Keratinocyte (primary cell): ENCODE results near the gene RET. TPM values are rescaled to one million over a fixed set of nuclear protein-coding genes. Genes with fewer than 3 reads are reported as not detected.
A peak's percentile ranks its signal among the peaks of the same experiment; 100 is the strongest.

Experiments
- DNase-seq: peaks from one replicate; pipeline ENCODE4 v3.0.0-alpha.2; 2011; ENCODE audit warnings: low read depth, missing footprints, low spot score
- FAIRE-seq: peaks from 2 replicates; lab custom pipeline; 2011; peaks lifted over from hg19 to GRCh38; lab: Jason Lieb, UNC
- H2AFZ ChIP-seq: 2 replicates; pipeline ENCODE4 v1.6.0; 2012; ENCODE audit warnings: low read length, control low read depth, inconsistent platforms; ENCODE audit not compliant: control insufficient read depth
- H3K27ac ChIP-seq: 2 replicates; pipeline ENCODE4 v1.5.1; 2011; ENCODE audit warnings: low read length; ENCODE audit not compliant: control insufficient read depth, insufficient read depth
- H3K27me3 ChIP-seq: 3 replicates; pipeline ENCODE4 v1.6.0; 2011; ENCODE audit warnings: low read length; ENCODE audit not compliant: control insufficient read depth, insufficient read depth; ENCODE audit errors: extremely low read depth
- H3K36me3 ChIP-seq, 2 experiments: 2 replicates in 1 of 2; 3 replicates in 1 of 2; pipeline ENCODE4 v1.5.1; 2011; ENCODE audit warnings: low read length in 2 of 2, mild to moderate bottlenecking in 1 of 2; ENCODE audit not compliant: control insufficient read depth in 2 of 2, insufficient read depth in 2 of 2; ENCODE audit errors: extremely low read depth in 1 of 2
- H3K4me1 ChIP-seq: 3 replicates; pipeline ENCODE4 v1.5.1; 2011; ENCODE audit warnings: low read length; ENCODE audit not compliant: control insufficient read depth, insufficient read depth; ENCODE audit errors: extremely low read depth
- H3K4me2 ChIP-seq: 3 replicates; pipeline ENCODE4 v1.6.0; 2011; ENCODE audit warnings: low read depth, low read length; ENCODE audit not compliant: control insufficient read depth, insufficient read depth; ENCODE audit errors: extremely low read depth
- H3K4me3 ChIP-seq, 3 experiments: fragments of 200-600 bp in 1 of 3; sonication (generic) in 1 of 3; 2 replicates in 2 of 3; 3 replicates in 1 of 3; pipeline ENCODE4 v1.5.1; 2011 to 2016; ENCODE audit warnings: low read length in 3 of 3, mild to moderate bottlenecking in 3 of 3, control low read depth in 2 of 3, inconsistent platforms in 1 of 3, low read depth in 1 of 3, mixed read lengths in 1 of 3, mixed run types in 1 of 3, moderate library complexity in 1 of 3; ENCODE audit not compliant: control insufficient read depth in 2 of 3, insufficient read depth in 2 of 3; ENCODE audit errors: extremely low read depth in 1 of 3
- H3K79me2 ChIP-seq: 2 replicates; pipeline ENCODE4 v1.6.0; 2012; ENCODE audit warnings: low read length; ENCODE audit not compliant: control insufficient read depth, insufficient read depth
- H3K9ac ChIP-seq: 3 replicates; pipeline ENCODE4 v1.6.0; 2011; ENCODE audit warnings: low read length; ENCODE audit not compliant: control insufficient read depth, insufficient read depth; ENCODE audit errors: extremely low read depth
- H3K9me1 ChIP-seq: 3 replicates; pipeline ENCODE4 v1.6.0; 2011; ENCODE audit warnings: low read length; ENCODE audit not compliant: control insufficient read depth, insufficient read depth; ENCODE audit errors: extremely low read depth
- H3K9me3 ChIP-seq: 2 replicates; pipeline ENCODE4 v1.5.1; 2012; ENCODE audit warnings: low read depth, low read length; ENCODE audit not compliant: control insufficient read depth
- H4K20me1 ChIP-seq: 3 replicates; pipeline ENCODE4 v1.6.0; 2011; ENCODE audit warnings: low read length; ENCODE audit not compliant: control insufficient read depth, insufficient read depth; ENCODE audit errors: extremely low read depth
- EZH2 ChIP-seq: IDR thresholded peaks from one replicate; pipeline ENCODE4 v1.6.1; 2012; ENCODE audit warnings: inconsistent platforms, mild to moderate bottlenecking, low read length, moderate library complexity
- dilution Hi-C: fragments of 300-500 bp; cut with MboI; formaldehyde crosslinking; loops from one replicate; pipeline ENCODE4 v1.7.0; 2020; ENCODE audit warnings: low sequenced_read_pairs; ENCODE audit not compliant: extremely low pct_ligation_motif_present
- polyA plus RNA-seq, 5 experiments: library from polyadenylated mRNA; depleted of rRNA in 3 of 5; stranded (reverse) in 3 of 5; stranded (forward) in 1 of 5; unstranded in 1 of 5; fragments of >200 nt; gene quantifications; 1 replicate in 1 of 5; 2 replicates in 3 of 5; 3 replicates in 1 of 5; pipeline versions ENCODE4 v1.2.1 to v1.2.3, GENCODE V29; 2011 to 2012; ENCODE audit warnings: missing spikeins in 2 of 5, low read depth in 1 of 5, low replicate concordance in 1 of 5
- TF ChIP-seq, protein P1 (sequence below), 3 experiments: IDR thresholded peaks in 1 of 3; conservative IDR thresholded peaks in 1 of 3; optimal IDR thresholded peaks in 1 of 3; 2 replicates in 2 of 3; 3 replicates in 1 of 3; pipeline versions ENCODE3 to v1.5.1; 2011; ENCODE audit warnings: low read length in 3 of 3, mild to moderate bottlenecking in 3 of 3, moderate library complexity in 2 of 3, control low read depth in 1 of 3, inconsistent platforms in 1 of 3; ENCODE audit not compliant: insufficient read depth in 2 of 3; ENCODE audit errors: extremely low read depth in 1 of 3

The RET gene
- polyA plus RNA-seq, 1 donor (not counting 4 experiments of a cell fraction or from before 2014, with no cell fraction given): 0.21 TPM

DNA sequence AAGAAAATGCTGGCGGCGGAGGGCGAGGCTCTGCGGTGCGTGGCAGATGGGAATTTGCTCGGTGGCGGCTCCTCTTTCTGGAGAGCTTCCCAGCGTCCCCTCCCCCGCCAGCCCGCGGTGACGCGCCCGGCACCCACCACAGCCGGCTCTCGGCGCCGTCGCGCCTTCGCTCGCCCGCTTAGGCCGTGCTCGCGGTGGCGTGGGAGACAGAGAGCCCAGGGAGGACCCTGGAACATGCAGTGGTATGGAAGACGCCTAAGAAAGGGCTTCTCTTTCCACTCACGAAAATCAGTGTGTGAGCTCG is 60.8 kb downstream of the RET start:
- Histone ChIP-seq H3K4me1 (peaks cover 13% of the 10 kb centered on the region), H4K20me1 (no peaks in the 10 kb centered on the region), H3K27ac (peak overlapping the region; percentile 72), H3K4me2 (peak overlapping the region; percentile 82), H3K9me1 (no peaks in the 10 kb centered on the region), H3K79me2 (peaks cover 39% of the 10 kb centered on the region), H3K9me3 (no peaks in the 10 kb centered on the region), H3K27me3 (no peaks in the 10 kb centered on the region), H2AFZ (peak overlapping the region; percentile 64), H3K9ac (peak overlapping the region; percentile 83), H3K4me3 (peak overlapping the region; percentile 71 to 81 (median 81)), H3K36me3 (no peaks in the 10 kb centered on the region)
- dilution Hi-C loops: no loop called here
- no peak for DNase-seq
- TF ChIP-seq, protein P1, sequence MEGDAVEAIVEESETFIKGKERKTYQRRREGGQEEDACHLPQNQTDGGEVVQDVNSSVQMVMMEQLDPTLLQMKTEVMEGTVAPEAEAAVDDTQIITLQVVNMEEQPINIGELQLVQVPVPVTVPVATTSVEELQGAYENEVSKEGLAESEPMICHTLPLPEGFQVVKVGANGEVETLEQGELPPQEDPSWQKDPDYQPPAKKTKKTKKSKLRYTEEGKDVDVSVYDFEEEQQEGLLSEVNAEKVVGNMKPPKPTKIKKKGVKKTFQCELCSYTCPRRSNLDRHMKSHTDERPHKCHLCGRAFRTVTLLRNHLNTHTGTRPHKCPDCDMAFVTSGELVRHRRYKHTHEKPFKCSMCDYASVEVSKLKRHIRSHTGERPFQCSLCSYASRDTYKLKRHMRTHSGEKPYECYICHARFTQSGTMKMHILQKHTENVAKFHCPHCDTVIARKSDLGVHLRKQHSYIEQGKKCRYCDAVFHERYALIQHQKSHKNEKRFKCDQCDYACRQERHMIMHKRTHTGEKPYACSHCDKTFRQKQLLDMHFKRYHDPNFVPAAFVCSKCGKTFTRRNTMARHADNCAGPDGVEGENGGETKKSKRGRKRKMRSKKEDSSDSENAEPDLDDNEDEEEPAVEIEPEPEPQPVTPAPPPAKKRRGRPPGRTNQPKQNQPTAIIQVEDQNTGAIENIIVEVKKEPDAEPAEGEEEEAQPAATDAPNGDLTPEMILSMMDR (optimal IDR thresholded peaks at IDR 0.05 in 1 of 3, IDR thresholded peaks at IDR 0.05 in 1 of 3, conservative IDR thresholded peaks at IDR 0.05 in 1 of 3; ENCODE audit: extremely low read depth in 1 of 3, insufficient read depth in 2 of 3, low read length in 3 of 3): no peak
- no peak for TF ChIP-seq EZH2
- no peak for FAIRE-seq

DNA sequence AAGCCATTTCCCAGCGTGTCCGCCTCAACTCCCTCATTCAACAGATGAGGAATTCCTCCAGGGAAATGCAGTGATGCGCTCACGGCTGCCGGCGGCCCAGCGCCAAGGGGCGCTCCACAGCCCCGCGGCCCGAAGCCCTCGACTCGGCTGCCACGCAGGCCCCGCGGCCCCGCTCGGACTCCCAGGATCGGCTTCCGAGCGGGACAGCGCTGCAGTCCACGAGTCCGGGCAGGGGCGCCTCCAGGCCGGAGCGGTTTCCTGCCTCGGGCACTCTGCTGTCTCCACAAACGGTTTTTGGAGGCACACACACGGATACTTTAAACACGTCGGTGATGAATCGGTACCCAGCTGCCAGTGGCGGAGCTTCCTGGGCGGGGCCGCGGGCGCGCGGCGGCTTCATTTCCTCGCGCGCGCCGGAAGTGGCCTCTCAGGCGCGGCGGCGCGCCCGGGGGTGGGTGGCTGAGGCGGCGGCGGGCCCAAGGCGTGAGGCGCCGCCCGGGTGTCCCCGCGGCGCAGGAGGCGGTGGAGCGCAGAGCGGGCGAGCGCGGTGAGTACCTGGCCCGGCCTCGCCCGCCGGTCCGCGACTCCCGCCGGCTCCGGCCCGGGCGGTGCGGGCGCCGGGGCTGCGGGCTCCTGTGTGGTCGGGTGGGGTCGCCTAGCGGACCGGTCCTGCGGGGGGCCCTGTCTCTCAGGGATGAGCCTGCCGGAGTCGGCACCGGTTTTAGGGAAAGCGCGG is 61.3 kb downstream of the RET start, which contains the start of gene CSGALNACT2:
TSS of gene CSGALNACT2 (plus strand) at position 425 of the 736 bp plus-strand sequence. CDS start 16,705 bp downstream, outside the sequence.
- dilution Hi-C loops: no loop called here
- no peaks in the 10 kb centered on the region for H3K36me3 ChIP-seq
- TF ChIP-seq, protein P1 (optimal IDR thresholded peaks at IDR 0.05 in 1 of 3, IDR thresholded peaks at IDR 0.05 in 1 of 3, conservative IDR thresholded peaks at IDR 0.05 in 1 of 3; ENCODE audit: extremely low read depth in 1 of 3, insufficient read depth in 2 of 3, low read length in 3 of 3): no peak
- TF ChIP-seq EZH2: no peak
- peaks cover 45% of the 10 kb centered on the region for H3K79me2 ChIP-seq
- peak within 1 kb of the TSS; percentile 81 to 83 (median 81) for H3K4me3 ChIP-seq
- H3K9me3 ChIP-seq: no peaks in the 10 kb centered on the region
- H3K9me1 ChIP-seq: no peaks in the 10 kb centered on the region
- H3K9ac ChIP-seq: peak within 1 kb of the TSS; percentile 83
- no peaks in the 10 kb centered on the region for H4K20me1 ChIP-seq
- peak within 1 kb of the TSS; percentile 91 for H3K4me2 ChIP-seq
- H2AFZ ChIP-seq: peak within 1 kb of the TSS; percentile 68
- H3K4me1 ChIP-seq: peaks cover 13% of the 10 kb centered on the region
- FAIRE-seq: no peak
- H3K27ac ChIP-seq: peak within 1 kb of the TSS; percentile 72
- H3K27me3 ChIP-seq: no peaks in the 10 kb centered on the region
- peak; percentile 33 for DNase-seq
